ENCODE data around the gene NDRG2.
"Not testable (repeated sequence)": the region's sequence is repeated elsewhere in the genome, so short reads cannot be mapped to it uniquely, and the experiment has no call there.

Gene NDRG2

GRCh38 chr14:20989787-20990600 is 34.9 kb downstream of the NDRG2 start, which contains the start of gene METTL17:
Gene METTL17 (plus strand): TSS chr14:20989980. CDS start chr14:20990003, 23 bp downstream.
- DNase-seq (ENCODE audit: extremely low read depth, low read depth): peak; percentile 94
- TF ChIP-seq CTCF (IDR thresholded peaks at IDR 0.05; ENCODE audit: low read depth, low read length): peak; percentile 29

- DNase-seq (ENCODE audit: extremely low read depth, low read depth): no peak
- TF ChIP-seq CTCF (IDR thresholded peaks at IDR 0.05; ENCODE audit: low read depth, low read length): no peak
These were observed 35.4 kb downstream of the NDRG2 start for GRCh38 chr14:20989471-20989786.

- TF ChIP-seq CTCF (IDR thresholded peaks at IDR 0.05; ENCODE audit: low read depth, low read length): no peak
- DNase-seq (ENCODE audit: extremely low read depth, low read depth): no peak
These were observed 36.0 kb downstream of the NDRG2 start for GRCh38 chr14:20988717-20989470.

- peak; percentile 69 for DNase-seq (ENCODE audit: extremely low read depth, low read depth)
- TF ChIP-seq CTCF (IDR thresholded peaks at IDR 0.05; ENCODE audit: low read depth, low read length): no peak
These were observed 38.0 kb downstream of the NDRG2 start for GRCh38 chr14:20986811-20987210.

GRCh38 chr14:20985650-20986049 is 39.2 kb downstream of the NDRG2 start:
- not testable (repeated sequence) for DNase-seq (ENCODE audit: extremely low read depth, low read depth)

GRCh38 chr14:20982646-20983369 is 42.1 kb downstream of the NDRG2 start:
- no peak for TF ChIP-seq CTCF (IDR thresholded peaks at IDR 0.05; ENCODE audit: low read depth, low read length)
- no peak for DNase-seq (ENCODE audit: extremely low read depth, low read depth)

GRCh38 chr14:20980906-20981305 is 44.0 kb downstream of the NDRG2 start:
- DNase-seq (ENCODE audit: extremely low read depth, low read depth): no peak
- TF ChIP-seq CTCF (IDR thresholded peaks at IDR 0.05; ENCODE audit: low read depth, low read length): no peak

All from AG09319 (cell line).